Activated CD8-positive, alpha-beta memory T cell treated with anti-CD3 and anti-CD28 coated beads for 1 hour (primary cell): ENCODE data around the gene CHST8.

Experiments
- DNase-seq, 2 donors: peaks; one replicate each; pipeline ENCODE4 v3.0.0-alpha.2; 2020; ENCODE audit warnings: low read depth in 1 of 2; ENCODE audit errors: extremely low read depth in 1 of 2

Gene CHST8

DNA sequence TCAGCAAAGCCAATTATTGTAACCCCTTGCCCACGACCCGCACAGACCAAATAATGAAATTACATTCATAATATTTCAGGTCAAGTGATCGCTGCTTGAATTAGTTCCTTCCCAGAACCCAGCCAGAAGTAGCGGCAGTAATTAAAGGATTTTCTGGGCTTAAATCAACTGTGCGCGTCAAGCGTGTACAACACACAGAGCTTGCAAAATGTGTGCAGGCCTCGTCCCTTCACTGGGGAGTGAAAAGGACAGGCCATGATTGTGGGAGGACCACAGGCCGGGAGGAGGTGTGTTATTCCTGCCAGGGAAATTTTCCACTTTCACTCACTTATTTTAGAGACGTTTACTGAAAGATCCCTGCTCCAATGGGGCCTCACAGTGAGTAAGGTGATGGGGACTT lies 84.9 kb downstream of the CHST8 start:
- no peak for DNase-seq

DNA sequence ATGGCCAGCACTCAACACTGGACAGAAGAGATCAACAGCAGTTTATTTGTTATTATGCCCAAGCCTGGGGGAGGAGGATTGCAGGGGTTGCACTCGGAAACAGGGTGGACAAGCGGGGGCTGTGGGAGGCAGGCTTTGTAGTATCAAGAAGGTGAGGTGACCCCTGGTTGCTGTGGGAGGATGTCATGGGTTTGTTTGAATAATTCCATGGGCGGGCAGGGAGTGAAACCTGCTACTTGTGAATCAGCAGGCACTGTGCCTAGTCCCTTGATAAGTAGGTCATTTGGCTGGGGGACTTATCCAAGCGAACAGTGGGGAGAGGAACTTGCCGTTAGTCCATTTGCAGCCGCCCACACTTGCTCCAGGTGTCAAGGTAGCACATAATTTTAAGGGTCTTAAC lies 90.5 kb downstream of the CHST8 start:
- no peak for DNase-seq

DNA sequence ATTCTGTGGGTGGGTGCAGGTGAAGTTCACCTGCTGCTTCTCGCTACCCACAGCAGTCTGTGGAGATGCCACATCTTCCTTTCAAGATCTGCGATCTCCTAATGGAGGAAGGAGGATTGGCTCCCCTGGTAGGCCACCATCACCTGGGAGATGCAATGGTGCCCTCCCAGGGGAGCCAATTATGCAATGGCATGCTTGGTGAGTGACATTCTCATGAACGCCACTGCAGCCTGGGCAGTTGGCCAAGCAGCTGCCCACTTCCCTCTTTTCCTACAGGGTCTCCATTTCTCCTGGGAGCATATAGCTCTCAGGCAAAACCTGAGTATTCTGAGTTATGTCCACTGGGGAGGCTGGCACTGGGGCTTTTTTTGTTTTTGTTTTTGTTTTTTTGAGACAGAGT lies 91.4 kb downstream of the CHST8 start:
- DNase-seq, result no peak

DNA sequence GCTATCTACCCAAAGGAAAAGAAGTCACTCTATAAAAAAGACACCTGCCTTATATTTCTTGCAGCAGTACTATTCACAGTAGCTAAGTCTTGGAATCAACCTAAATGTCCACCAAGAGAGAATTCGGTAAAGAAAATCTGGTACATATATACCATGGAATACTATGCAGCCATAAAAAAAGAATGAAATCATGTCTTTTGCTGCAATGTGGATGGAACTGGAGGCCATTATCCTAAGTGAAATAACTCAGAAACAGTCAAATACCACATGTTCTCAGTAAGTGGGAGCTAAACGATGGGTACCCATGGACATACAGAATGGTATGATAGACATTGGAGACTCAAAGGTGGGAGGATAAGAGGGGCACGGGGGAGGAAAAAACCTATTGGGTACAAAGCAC lies 92.4 kb downstream of the CHST8 start:
- DNase-seq, result no peak

DNA sequence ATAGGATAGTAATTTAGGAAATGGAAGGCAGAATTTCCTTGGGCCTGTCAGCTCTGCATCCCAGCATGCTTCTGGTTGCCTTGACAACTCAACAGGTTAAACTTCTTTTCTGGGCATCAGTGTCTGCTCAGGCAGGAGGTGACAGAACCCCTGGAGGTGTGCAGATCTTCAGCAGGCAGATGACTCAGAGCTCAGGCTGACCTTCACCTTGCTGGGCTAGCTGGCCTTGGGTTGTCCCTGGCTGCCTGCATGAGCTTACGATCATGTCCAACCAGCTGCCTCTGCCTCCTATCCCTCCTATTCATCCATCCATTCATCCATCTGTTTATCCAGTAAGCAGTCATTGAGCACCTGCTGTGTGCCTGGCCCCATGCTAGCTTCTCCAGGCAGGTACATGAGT lies 93.7 kb downstream of the CHST8 start:
- no peak for DNase-seq

DNA sequence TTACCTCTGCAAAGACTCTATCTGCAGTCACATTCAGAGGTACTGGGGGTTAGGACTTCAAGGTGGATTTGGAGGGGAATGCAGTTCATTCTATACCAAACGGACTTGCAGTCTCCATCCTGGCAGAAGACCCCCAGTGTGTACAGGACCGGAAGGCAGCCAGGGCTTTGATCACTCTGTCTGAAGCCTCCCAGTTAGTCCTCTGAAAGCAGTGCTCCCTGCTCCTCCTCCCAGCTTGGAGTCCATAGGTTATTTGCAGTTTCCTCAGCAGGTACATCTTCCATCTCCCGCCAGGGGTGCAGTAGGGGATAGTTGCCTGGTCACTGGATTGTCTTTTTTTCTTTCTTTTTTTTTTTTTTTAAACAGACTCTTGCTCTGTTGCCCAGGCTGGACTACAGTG lies 96.1 kb downstream of the CHST8 start:
- DNase-seq, result no peak

DNA sequence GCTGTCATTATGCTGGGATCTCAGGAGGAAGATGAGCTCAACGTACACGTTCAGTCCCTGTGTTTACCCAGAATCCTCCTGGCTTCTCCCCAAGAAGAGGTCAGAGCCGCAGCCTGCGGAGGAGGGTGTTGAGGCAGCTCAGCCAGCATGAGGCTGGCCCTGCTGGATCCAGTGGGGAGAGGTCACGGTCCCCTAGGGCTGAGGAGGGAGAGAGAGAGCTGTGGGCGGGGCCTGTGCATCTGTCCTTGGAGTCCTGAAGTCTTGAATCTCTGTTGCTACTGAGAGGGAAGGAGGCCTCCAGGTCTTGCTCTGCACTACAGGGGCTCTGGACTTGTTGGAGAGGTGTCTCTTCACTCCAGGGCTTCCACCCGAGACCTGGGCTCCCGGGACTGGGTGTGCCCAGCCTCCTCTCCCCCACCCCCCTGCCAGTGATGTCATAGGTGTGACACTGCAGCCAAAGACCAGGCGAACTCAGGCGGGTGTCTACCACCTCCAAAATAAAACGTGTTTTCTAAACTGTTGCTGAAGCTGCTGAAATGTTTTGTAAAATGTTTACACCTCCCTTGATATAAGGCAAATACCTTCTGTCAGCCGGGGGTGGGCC lies 97.0 kb downstream of the CHST8 start:
- DNase-seq, result no peak

DNA sequence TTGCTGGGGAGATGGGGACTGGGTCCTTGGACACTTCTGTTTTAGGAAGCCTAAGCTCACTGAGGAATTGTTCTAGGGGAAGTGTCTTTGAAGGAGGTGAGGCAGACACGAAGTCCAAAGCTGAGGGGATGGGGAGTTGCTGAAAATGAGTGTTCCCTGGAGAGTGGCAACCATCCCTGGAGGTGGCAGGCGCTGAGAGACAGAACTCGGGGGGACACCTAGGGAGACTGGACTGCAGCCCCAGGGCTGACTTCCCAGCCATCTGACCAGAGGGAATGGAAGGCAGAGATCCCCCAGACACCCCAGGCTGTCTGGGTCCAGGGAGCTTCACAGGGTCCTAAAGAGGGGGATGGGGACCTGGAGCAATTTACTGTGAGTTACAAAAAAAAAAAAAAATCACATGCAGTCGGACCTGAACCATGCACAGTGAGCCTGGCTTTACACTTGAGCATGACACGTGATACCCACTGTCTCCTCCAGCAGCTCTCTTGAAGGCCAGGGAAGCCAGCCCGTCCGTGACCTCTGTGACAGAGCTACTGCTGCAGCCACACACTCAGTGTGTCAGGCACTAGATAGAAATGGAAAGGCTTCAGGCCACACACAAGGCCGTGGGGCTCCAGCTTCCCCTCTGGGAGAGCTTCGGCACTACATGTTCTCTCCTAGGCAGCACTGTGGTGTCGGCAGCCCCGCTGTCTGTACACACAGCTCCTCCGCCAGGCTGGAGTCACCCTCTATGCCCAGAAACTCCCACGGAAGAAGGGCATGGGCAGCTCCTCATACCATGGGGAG lies 97.8 kb downstream of the CHST8 start:
- no peak for DNase-seq

DNA sequence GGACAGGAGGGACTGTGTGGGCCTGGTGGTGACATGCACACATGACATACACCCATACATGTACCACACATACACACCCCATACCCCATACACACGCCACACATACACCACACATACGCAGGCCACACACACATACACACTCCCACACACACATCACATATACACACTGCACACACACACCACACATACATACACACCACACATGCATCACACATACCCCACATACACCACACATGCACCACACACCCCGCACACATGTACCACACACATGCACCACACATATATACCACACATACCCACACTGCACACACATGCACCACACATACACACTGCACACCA lies 98.4 kb downstream of the CHST8 start:
- no peak for DNase-seq

DNA sequence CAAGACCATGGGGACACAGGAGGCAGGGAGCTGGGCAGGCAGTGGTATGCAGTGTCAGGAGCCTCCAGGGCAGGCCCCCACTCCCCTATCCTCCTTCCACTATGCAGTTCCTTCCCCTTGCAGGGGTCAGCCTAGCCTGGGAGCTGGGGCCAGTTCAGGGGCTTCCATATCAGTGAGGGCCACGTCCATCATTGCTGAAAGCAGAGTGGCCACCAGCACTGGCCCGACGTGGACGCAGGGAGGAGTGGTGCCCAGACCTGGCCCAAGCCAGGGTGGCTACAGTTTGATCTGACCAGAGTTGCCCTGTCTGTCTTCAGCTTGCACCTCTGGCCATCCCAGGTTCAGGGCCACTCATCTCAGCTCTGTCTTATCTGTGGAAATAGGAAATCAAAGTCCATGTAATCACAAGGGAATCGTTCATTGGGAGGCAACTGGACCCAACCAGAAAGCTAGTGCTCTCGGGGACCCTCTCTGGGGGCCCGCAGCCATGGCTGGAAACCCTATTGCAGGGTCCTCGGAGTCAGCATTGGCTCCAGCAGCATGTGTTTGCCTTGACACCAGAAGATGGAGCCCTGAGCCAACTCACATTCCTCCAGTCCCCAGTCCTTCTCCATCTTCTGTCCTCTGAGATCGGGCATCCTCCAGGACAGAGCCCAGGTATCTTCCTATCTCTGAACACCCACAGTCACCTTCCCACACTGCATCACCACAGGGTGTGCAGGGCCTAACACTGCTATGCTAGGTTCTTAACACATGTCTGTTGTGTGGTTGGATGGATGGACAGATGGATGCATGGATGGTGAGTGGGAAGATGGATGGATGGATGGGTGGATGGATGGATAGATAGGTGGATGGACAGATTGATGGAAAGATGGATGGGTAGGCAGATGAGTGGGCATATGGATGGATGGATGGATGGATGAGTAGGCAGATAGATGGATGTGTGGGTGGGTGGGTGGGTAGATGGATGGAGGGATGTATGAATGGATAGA lies 99.2 kb downstream of the CHST8 start:
- no peak for DNase-seq

DNA sequence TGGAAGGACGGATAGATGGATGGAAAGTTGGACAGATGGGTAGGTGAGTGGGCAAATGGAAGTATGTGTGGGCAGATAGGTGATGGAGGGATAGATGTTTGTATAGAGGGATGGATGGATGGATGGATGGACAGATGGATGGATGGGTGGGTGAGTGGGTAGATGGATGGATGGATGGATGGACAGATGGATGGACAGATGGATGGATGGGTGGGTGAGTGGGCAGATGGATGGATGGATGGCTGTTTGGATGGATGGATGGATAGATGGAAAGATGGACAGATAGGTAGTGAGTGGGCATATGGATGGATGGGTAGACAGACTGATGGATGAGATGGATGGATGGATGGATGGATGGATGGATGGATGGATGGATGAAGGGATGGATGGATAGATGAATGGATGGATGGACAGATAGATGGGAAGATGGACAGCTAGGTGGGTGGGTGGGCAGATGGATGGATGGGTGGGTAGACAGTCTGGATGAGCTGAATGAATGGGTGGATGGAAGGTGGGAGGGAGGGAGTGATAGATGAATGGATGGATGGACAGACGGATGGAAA lies 100.1 kb downstream of the CHST8 start:
- DNase-seq, result no peak

DNA sequence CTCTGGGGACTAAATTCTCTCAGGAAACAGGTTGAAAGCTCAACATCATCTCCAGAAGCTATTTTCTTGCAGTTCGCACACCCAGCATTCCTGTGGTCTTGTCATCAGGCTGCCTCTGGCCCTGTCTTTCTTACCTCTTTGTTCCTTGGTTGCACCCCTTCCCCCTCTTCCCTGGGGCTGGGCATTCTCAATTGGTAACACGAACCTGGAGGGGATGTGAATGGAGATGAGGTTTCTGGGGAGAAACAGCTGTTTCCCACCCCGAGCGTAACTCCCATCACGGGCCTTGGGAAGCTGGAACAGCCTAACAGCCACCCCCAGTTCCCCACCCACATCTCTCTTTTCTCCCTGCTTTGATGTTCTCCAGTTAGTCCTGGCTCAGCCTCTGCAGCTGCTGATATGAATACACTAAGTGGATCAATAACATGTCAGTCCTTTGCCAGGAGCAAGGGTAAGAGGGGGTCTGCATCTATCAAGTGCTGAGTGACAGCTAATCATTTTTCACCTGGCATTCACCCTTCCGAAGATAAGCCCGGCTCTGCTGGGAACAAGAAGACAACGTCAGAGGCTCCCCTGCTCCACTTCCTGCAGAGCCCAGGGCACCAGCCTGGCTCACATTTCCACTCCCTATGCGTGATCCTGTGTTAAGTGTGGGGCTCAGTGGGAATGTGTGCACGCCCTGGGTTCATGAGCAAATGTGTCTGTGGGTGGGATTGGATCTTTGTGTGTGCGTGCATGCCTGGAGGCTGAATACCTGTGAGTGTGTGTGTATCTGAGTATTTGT lies 100.9 kb downstream of the CHST8 start:
- no peak for DNase-seq

DNA sequence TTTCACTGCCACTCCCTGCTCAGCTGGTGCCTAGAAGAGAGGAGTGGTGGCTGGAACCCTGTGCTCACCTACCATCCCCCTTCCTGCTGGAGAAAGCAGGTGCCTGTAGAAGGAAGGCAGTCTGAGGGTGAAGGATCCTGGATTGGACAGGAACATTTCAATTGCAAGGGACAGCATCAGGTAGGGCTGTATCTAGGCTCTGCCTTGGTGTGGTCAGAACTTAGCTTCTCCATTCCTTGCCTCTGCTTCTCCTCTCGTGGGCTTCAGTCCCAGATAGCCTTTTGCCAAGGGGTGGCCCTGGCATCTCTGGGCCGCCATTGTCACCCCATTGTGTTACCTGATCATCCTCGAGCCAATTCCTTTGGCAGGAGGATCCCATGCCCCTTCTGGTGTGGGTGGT lies 101.8 kb downstream of the CHST8 start:
- no peak for DNase-seq

DNA sequence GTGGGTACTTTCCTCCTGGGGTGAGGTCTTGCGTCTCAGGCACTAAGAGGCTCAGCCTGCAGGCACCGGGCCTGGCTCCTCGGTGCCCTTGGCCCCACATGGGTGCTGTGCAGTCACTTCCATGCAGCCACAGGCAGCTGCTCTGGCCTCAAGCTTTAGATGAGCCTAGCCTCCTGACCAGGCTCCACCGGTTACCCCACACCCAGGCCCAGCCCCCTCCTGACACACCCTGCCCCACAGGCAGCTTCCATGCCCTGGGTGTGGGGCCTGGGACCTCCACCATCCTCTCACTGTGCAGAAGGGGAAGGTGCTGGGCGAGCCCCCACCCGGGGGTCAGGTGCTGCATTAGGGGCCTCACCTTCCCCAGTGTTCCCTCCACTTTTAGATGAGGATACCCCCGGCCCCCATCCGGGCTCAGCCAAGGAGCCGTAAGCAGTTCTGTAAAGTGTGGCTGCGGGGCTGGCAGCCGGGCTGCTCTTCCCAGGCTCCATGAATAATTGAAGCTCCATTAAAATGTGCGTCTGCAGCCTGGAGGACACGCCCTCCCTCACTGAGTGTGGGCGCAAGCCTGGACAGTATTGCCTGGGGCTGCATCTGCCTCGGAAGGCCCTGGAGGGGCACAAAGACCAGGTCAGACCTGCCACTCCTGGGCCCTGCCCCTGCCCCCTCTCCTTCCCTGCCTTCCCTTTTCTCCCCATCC lies 102.4 kb downstream of the CHST8 start:
- DNase-seq, result no peak

DNA sequence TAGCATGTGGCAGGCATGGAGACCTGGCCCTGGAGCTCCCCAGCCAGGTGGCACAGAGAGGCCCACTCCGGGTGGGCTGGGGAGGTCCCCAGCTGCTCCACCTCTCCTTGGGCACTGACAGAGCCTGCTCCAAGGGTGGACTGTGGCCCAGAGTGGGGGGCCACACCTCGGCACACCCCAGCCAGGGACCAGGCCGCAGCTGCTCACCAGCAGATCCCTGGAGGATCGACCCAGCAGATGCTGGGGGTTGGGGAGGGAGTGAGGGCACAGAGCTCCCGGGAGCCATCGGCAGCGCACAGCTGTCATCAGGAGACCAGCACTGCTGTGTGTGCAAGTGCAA lies 102.9 kb downstream of the CHST8 start:
- DNase-seq, result no peak

DNA sequence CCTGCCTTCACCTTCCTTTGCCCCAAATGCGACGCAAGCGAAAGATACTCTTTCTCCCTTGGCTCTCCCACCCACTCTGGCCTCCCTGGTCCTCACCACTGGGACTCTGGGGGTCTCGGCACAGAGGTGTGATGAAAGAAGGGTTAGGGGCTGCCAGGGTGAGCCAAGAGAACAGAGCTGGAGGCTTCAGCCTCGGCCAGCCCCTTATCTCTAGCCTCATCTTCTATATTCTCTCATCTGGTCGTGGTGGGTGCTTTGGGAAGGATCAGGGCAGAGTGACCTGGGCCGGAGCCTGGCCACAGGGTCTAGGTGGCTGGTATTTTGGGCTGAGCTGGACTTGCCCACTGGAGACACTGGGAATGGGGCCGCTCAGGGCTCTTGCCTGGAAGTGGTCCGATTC lies 103.8 kb downstream of the CHST8 start:
- no peak for DNase-seq

DNA sequence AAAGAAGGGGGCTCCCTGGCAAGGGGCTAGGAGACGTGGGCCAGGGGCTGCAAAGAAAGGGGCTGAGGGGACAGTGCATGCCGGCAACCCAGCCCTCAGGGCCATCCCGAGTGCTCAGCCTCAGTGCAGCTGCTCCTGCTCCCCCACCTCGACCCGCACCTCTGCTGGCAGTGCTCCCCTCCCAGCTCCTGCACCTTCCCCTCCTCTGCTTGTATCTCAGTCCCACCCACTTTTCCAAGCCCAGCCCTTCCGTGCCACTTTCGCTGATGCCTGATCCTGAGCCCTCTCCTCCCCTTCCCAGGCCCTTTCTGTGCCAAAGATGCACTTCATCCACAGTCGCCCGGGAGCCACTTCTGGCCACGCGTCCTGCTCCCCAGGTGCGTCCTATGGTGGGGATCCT lies 105.0 kb downstream of the CHST8 start:
- DNase-seq, result no peak

DNA sequence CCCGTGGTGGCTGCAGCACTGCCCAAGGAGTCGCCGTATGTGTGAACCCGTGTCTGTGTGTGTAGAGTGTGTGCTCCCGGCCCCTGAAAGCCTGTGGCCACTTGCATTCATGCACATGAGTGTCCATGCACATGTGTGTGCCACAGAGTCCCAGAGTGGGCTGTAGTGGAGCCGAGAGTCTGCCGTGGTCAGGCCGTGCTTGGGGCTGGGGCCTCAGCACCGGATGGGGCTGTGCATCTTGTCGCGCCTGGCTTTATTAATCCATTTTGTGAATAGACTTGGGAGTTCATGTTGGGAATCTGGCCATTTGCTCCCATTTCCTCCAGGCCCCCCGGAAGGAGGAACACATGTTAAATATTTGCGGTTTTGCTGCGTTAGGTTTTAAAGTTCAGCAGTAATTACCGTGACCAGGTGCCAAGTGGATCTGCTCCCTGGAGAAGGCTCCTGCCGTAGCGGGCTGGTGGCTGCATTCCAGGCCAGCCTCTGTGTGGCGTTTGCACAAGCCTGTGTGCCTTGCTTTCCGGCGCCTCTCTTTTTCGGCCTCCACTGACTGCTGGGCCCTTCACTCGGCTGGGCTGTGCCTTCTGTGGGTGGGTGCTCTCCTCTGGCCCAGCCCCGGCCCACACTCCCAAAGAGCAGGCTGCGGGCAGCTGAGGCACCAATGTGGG lies 105.7 kb downstream of the CHST8 start:
- DNase-seq, result no peak

DNA sequence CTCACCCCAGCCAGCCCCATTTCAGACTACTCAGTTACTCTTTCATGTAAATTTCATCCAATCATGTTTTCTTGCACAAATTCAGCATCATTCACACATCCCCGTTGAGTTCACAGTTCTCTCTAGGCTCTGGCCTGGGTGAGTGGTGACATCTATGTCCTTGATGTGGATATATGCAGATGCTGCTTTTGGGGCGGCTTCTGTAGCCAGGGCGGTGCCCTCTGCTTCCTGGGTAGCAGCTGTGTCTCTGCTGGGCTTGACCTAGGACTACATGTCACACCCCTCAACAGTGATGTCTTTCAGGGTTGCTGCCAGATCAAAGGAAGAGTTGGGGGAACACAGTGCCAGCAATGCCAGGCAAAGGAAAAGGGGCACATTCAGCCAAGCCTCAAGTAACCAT lies 106.4 kb downstream of the CHST8 start:
- no peak for DNase-seq
